GM21737 (cell line): ENCODE results near the gene TMEM222.
"Not testable (repeated sequence)": the region's sequence is repeated elsewhere in the genome, so short reads cannot be mapped to it uniquely, and the experiment has no call there.

Source experiments
- ATAC-seq: cut with Tn5 transposase; IDR thresholded peaks from one replicate; pipeline ENCODE4 v1.9.1; 2021; ENCODE audit warnings: mild to moderate bottlenecking, moderate library complexity; ENCODE audit not compliant: unreplicated experiment

TMEM222 gene, protein sequence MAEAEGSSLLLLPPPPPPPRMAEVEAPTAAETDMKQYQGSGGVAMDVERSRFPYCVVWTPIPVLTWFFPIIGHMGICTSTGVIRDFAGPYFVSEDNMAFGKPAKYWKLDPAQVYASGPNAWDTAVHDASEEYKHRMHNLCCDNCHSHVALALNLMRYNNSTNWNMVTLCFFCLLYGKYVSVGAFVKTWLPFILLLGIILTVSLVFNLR

DNA sequence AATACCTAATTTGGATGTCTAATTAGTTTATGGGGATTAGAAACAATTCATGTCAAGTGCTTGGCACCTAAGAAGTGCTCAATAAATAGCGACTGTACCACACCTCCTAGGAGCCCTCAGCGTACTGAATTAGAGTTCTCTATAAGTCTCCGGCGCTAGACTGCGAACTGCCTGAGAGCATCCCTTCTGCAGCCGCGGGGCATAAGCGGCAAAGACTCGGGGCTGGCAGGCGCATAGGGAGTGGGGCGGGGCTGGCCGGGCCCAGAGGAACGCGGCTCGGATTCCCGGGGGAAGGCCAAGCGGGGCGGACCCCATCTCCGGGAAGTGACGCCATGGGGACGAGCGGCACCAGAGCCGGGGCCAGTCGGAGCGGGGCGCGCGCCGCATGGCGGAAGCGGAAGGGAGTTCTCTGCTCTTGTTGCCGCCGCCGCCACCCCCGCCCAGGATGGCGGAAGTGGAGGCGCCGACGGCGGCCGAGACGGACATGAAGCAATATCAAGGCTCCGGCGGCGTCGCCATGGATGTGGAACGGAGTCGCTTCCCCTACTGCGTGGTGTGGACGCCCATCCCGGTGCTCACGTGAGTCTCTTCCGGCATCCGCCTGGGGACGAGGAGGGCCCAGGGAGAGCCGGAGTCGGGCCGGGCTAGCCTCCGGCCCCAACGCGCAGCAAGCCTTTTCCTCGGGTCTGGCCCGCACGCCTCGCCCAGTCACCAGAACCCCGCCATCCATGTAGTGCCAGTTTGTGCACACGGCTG, at the start of gene TMEM222:
Gene TMEM222 (plus strand): TSS at position 351 of the 756 bp plus-strand sequence. CDS start 35 bp downstream, at position 386.
- ATAC-seq, result peak; percentile 89

DNA sequence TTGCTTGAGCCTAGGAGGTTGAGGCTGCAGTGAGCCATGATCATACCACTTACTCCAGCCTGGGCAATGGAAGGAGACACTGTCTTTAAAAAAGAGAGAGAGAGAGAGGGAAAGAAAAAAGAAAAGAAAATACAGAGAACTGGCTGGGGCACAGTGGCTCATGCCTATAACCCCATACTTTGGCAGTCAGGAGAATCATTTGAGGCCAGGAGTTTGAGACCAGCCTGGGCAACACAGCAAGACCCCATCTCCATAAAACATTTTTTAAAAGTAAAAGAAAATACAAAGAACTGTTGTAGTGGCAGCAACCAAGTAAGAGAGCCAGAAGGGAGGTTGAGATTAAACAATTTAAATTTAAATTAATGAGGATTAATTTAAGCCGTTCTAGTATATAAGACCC, 47.8 kb upstream of the TMEM222 start:
- no peak for ATAC-seq

DNA sequence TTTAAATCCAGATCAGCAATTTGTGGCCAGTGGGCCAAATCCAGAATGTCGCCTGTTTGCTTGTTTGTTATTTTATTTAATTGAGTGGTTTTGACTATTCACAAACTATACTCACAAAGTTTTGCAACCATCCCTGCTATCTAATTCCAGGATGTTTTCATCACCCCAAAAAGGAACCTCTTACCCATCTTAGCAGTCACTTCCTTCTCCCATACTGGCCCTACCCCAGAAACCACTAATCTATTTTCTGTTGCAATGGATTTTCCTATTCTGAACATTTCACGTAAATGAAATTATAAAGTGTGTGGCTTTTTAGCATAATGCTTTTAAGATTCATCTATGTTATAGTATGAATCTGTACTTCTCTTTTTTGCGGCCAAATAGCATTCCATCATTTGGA, 46.3 kb upstream of the TMEM222 start:
- no peak for ATAC-seq

DNA sequence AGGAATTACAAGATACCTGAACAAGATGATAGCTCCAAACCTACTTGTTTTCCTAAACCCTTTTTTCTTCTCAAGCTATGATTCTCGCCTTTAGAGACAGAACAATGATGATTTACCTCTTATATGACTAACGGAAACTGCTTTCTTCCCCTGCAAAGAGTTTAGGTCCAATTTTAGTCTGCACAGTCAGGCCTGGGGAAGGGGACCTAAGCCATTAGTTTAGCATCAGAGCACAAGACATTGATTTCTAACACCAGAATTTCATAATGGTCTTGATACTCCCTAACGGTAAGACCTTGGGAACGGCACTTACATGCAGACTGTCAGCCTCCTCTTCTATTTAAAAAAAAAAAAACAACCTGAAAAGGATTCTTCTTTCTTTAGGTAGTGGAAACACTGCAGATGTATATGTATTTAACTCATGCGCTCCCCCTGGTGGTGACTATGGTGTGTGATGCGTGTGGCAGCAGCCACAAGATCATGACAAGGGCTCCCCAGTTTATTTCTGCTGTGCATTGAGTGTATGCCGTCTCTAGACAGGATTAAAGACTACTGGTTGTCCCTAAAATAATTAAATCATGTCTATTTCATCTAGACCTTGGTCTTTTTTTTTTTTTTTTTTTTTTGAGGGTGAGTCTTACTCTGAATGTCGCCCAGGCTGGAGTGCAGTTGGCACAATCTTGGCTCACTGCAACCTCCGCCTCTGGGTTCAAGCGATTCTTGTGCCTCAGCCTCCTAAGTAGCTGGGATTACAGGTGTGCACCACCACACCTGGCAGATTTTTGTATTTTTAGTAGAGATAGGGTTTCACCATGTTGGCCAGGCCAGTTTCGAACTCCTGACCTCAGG, 37.3 kb upstream of the TMEM222 start:
- ATAC-seq, result no peak

DNA sequence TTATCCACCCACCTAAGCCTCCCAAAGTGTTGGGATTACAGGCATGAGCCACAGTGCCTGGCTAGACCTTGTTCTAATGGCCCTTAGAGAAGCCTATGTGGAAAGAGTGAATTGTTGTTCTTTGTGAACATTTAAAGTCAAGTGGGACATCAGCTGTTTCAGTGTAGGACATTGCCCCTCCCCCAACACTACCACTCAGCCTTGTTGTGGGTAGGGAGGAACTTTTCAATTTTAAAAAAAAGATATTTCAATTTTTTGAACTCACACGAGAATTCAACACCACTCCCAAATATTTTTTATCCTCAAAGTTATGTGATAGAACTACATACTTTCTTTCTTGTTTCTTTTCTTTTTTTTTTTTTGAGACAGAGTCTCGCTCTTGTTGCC, 36.7 kb upstream of the TMEM222 start:
- no peak for ATAC-seq

DNA sequence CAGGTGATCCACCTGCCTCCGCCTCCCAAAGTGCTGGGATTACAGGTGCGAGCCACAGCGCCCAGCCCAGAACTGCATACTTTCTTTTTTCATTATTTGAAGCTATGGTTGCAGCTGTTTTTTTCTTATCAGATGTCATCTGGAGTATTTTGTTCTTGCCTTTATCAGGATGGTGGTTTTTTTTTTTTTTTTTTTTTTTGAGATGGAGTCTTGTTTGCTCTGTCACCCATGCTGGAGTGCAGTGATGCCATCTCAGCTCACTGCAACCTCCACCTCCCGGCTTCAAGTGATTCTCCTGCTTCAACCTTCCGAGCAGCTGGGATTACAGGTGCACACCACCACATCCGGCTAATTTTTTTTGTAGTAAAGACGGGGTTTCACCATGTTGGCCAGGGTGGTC, 36.1 kb upstream of the TMEM222 start:
- ATAC-seq, result not testable (repeated sequence)

DNA sequence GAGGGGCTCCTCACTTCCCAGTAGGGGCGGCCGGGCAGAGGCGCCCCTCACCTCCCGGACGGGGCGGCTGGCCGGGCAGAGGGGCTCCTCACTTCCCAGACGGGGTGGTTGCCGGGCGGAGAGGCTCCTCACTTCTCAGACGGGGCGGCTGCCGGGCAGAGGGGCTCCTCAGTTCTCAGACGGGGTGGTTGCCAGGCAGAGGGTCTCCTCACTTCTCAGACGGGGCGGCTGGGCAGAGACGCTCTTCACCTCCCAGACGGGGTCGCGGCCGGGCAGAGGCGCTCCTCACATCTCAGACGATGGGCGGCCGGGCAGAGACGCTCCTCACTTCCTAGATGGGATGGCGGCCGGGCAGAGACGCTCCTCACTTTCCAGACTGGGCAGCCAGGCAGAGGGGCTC, 32.8 kb upstream of the TMEM222 start:
- not testable (repeated sequence) for ATAC-seq

DNA sequence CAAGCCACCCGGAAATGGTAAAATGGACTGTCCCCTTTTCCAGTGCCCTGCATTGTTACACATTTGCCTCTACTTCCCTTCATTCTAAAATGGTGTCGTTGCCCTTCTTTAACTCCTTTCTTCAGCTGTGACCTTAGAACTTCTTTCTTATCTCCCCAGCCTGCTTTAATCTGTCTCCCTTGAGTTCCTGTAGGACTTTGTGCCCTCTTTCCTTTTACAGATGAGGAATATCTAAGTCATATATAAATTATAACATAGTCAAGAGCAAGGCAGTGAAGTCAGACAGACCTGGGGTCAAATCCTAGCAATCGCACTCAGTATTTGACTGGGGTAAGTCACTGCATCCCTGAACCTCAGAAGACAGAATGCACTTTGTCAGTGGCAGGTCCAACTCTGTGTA, 31.4 kb upstream of the TMEM222 start:
- ATAC-seq, result no peak

DNA sequence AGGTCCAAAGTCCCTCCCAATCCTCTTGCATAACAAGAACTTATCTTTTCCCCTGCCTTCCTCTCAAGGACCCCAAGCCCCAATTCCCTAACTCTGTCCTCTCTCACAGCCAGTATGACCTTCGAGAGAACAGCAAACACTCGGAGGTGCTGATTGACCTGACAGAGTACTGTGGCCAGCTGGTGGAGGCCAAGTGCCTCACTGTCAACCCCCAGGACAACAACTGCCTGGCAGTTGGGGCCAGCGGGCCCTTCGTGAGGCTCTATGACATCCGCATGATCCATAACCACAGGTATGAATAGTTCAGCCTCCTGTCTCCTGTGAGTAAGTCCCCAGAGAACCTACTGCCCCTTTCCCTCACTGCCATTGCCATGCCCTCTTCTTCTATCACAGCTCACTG, 29.9 kb upstream of the TMEM222 start:
- ATAC-seq, result no peak

DNA sequence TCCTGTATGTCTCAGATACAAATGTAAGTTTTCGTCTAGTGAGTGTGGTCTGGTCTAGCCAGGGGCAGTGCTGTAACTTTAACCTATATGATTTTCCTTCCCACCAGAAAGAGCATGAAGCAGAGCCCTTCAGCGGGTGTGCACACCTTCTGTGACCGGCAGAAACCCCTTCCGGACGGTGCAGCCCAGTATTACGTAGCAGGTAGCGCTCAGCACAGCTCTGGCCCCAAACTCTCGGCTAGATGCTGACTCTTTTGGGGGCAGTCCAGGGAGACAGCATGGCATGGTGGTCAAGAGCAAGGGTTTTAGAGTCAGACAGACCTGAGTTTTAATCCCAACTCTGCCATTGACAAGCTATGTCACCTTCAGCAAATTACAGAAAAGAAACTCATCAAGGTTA, 28.0 kb upstream of the TMEM222 start:
- no peak for ATAC-seq

DNA sequence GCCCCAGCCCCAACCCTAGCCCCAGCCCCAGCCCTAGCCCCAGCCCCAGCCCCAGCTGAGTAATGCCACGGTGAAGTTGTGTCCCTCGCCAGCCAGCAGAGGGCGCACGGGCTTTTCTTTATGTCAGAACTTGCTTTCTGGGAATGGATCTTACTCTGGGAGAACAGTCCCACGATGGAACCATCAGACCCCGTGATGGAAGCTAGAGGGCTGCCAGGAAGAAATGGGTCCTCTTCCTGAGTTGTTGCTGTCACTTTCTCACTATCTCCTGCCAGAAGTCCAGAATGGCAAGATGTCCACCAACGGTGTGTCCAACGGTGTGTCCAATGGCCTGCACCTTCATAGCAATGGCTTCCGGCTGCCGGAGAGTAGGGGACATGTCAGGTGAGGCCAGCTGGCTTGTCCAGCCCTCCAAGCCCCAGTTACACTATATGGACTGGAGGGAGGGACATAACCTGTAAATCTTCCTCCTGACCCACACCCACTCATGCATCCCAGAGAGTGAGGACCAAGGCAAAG, 25.1 kb upstream of the TMEM222 start:
- ATAC-seq, result no peak

DNA sequence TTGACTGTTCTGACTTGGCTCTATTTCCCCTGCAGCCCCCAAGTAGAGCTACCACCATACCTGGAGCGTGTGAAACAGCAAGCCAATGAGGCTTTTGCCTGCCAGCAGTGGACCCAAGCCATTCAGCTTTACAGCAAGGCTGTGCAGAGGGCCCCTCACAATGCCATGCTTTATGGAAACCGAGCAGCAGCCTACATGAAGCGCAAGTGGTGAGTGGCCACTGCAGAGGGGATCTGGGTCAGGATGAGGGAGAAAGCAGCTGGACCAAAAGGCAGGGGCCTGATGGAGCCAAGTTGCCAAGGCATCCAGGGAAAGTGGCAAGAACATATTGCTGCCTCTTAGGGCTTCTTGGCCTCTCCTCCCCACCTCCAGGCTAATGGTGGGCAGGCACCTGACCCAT, 24.1 kb upstream of the TMEM222 start:
- no peak for ATAC-seq

DNA sequence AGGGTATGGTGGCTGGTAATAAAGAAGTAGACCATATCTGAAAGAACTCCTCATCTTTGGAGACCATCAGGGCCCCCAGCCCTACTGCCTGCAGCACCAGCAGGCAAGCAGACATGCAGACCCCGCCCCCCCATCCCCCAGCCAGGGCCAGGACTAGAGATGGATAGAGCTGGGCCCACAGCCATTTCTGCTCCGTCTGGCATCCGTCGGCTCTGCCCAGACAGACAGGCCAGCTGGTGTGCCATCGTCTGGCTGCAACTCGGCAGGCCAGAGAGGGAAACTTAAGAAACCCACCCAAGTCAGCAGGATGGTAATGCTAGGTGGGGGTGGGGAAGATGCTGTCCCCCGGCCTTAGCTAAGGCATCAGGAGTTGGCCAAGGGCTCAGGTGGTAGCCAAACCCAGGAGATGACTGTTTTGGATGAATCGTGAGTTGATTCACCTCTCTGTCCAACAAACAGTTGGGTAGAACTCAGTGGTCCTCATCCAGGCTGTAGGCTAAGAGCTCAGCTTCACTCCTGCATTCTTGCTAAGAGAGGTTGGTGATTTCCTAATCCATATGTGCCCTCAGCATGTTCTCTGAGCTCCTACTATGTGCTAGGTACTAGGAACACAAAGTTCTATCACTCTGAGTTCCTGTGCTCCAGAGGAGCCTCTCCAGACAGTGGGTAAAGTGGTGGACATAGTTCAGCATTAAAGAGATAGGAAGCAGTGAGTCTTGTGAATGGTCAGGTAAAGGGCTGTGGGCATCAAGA, 23.2 kb upstream of the TMEM222 start:
- ATAC-seq, result no peak

DNA sequence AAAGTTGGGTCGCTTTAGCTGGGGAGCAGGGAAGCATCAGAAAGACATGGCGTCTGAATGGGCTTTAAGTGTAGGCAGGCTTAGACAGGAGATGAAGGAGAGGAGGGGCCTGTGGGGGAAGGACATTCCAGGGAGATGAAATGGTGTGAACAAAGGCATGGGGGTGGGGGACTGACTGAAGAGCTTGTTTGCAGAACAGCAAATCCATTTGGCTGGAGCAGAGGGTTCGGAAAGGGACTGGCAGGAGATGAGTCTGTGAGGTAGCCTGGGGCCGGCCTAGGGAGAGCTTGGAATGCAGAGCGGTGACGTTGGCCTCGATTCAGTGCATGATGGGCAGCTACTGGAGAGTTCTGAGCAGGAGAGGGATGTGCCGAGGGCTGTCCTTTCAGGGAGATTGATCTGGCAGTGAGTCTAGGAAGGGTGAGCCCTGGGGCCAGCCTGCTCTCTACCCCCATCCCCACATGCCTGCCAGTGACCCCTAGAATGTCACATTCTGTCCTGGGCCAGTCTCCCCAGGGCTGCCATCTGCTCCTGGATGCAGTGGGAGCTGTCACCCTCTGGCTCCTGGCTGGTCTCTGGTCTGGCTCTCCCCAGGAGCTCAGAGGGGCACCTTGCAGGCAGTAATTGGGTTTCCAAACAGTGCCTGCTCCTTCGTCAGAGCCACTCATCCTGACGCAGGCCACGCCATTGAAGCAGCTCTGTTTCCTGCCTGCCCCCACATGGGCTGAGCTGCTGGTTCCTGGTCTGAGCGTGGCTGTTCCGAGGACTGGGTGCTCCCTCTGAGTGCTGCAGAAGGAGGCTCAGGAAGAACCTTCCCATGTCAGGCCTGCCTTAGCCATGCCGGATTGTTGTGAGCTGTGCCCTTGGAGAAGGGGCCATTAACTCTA, 22.3 kb upstream of the TMEM222 start:
- ATAC-seq, result no peak

DNA sequence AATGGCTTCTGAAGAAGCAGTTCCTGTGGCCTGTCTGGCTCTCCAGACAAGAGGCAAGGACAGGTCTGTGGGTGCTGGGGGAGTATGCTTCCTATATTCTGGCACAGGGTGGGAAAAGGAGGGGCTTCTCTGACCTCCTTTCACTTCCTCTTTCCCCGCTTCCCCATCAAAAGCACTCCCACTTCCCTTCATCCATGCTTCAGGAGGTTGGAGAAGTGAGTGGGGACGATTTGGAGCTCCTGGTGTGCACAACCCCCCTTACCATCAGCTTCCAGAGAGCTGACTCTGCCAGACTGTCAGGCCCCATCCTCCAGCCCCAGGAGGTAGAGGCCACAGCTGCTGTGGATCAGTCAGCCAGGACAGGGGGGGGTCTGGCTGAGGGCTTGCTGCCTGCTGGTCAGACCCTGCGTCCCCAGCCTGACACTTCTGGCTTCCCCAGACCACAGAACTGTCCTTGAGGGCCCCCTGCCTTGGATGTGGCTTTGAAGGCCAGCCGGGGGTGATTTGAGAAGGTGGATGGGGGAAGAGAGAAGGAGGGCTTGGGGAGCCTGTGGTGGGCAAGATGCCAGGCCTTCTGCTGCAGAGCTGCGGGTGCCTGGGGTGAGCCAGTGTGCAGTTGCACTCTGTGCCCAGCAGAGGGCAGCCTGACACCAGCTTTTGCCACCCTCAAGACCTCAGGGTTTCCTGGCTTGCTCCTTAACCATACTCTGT, 21.5 kb upstream of the TMEM222 start:
- no peak for ATAC-seq

DNA sequence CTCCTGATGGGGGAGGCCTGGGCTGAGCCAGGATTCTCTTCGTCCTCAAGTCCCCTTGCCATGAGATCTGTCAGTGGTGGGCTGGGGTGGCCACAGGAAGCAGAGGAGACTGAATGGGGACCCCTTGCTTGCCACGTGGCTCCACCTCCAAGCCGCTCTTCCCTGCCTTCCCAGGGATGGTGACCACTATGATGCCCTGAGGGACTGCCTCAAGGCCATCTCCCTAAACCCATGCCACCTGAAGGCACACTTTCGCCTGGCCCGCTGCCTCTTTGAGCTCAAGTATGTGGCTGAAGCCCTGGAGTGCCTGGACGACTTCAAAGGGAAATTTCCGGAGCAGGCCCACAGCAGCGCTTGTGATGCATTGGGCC, 20.9 kb upstream of the TMEM222 start:
- ATAC-seq, result no peak

DNA sequence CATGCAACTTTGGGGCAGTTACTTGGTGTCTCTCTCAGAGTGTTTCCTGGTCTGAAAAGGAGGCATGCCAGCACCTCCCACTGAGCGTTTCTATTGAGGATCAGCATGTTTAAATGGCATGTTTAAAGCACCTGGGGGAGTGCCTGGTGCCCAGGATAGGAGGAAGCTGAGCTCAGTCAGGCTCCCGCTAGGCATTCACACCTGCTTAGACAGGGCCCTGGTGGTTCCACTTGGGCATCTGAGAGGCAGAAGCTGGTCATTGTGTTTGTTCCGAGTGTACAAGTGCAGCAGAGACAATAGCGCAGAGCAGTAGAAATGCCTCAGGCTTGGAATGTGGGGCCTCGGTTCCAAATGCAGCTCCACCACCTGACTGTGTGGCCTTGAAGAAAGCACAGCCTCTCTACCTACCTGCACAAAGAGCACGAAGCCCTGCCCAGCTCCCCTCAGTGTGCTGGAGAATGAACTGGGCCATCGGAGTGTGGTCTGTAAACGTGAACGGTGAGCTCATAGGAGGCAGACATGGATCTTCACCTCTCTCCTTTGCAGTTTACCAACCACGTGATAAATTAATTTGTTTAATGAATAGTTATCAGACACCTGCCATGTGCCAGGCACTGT, 20.3 kb upstream of the TMEM222 start:
- no peak for ATAC-seq

DNA sequence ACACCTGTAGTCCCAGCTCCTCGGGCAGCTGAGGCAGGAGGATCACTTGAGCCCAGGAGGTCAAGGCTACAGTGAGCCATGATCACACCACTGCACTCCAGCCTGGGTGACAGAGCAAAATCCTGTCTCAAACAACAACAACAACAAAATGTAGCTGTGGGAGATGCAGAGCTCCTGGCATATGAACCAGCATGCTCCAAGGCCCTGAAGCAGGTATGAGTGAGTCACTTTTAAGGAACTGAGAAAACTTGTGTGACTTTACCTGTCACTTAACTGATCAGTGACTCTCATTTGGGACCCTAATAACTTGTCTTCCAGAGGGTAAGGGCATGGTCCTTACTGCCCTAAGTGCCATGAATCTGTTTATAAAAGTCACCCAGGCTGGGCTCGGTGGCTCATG, 19.4 kb upstream of the TMEM222 start:
- no peak for ATAC-seq

DNA sequence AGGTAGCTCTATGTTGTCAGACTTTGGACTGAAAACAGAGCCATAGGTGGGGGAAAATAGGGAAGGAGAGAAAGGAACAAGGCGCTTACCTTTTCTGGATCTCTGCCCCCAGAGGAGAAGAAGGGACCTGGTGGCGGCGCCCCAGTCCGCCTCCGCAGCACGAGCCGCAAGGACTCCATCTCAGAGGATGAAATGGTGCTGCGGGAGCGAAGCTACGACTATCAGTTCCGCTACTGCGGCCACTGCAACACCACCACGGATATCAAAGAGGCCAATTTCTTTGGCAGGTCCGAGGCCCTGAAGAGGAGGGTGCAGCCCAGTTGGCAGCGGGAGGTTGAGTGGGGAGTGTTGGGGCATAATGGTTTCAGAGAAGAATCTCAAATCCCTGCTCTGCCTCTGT, 18.5 kb upstream of the TMEM222 start:
- ATAC-seq, result no peak
